Immature natural killer cell (primary cell): ENCODE data around the gene RNF217. TPM values are rescaled to one million over a fixed set of nuclear protein-coding genes. Genes with fewer than 3 reads are reported as not detected.
"Not testable (repeated sequence)": the region's sequence is repeated elsewhere in the genome, so short reads cannot be mapped to it uniquely, and the experiment has no call there.

Experiments
- DNase-seq, 3 donors: peaks; one replicate each; pipeline ENCODE4 v3.0.0; 2022; ENCODE audit warnings: mixed read lengths in 1 of 3
- H3K27ac Mint-ChIP-seq, 6 donors: one replicate each; pipeline ENCODE4 v1.8.0; 2020; ENCODE audit warnings: mixed read lengths in 6 of 6, mild to moderate bottlenecking in 5 of 6, inconsistent platforms in 4 of 6, moderate library complexity in 3 of 6
- H3K27me3 Mint-ChIP-seq, 3 donors: one replicate each; pipeline ENCODE4 v1.8.0; 2020 to 2021; ENCODE audit warnings: low read depth in 3 of 3, mild to moderate bottlenecking in 3 of 3, mixed read lengths in 3 of 3, moderate library complexity in 3 of 3, inconsistent platforms in 1 of 3
- H3K36me3 Mint-ChIP-seq, 3 donors: one replicate each; pipeline ENCODE4 v1.8.0; 2020; ENCODE audit warnings: mixed read lengths in 3 of 3, inconsistent platforms in 2 of 3, mild to moderate bottlenecking in 2 of 3
- H3K4me1 Mint-ChIP-seq, 2 donors: one replicate each; pipeline ENCODE4 v1.8.0; 2020; ENCODE audit warnings: inconsistent platforms in 2 of 2, mild to moderate bottlenecking in 2 of 2, mixed read lengths in 2 of 2, moderate library complexity in 1 of 2
- H3K4me3 Mint-ChIP-seq, 5 donors: one replicate each; pipeline ENCODE4 v1.8.0; 2020; ENCODE audit warnings: mild to moderate bottlenecking in 5 of 5, mixed read lengths in 5 of 5, inconsistent platforms in 3 of 5, moderate library complexity in 3 of 5
- H3K9me3 Mint-ChIP-seq, 6 donors: one replicate each; pipeline ENCODE4 v1.8.0; 2020; ENCODE audit warnings: mild to moderate bottlenecking in 6 of 6, mixed read lengths in 6 of 6, inconsistent platforms in 4 of 6, moderate library complexity in 3 of 6
- polyA plus RNA-seq, 3 donors: library from polyadenylated mRNA; unstranded; fragments of 300-500 nt; fragmentation: Illumina TruSeq; gene quantifications; one replicate each; pipeline ENCODE4 v1.2.3, GENCODE V29; 2021

RNF217 gene
- polyA plus RNA-seq, 3 donors from 2014 or later: 0.21 to 1.8 (median 0.25) TPM

- DNase-seq: no peak
- Mint-ChIP-seq H3K36me3 (no peaks in the 10 kb centered on the region), H3K4me1 (no peaks in the 10 kb centered on the region), H3K4me3 (no peak overlapping the region), H3K27ac (no peak overlapping the region), H3K27me3 (peaks cover 4 to 7% (median 5%) of the 10 kb centered on the region in 3 donors), H3K9me3 (peaks cover 0 to 3% (median 0%) of the 10 kb centered on the region in 6 donors)
Observed at GRCh38 chr6:124955108-124955856, 7.0 kb upstream of the RNF217 start.

DNA sequence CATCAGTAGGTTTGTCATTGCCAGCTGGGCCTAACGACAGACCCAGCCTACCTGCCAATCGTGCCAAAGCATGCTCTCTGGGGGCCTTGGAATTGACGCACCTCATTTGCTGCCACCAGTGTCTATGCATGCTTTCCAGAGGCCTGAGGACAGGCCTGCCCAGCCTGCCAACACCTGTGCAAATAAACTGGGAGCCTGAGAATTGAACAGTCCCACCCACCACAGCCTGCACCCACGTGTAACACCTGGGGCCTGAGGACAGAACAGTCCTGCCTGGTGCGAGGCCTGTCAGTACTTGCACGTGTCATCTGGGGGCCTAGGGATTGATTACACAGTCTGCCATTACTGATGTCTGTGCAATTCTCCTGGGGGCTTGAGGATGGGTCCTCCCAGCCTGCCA is 6.2 kb upstream of the RNF217 start:
- no peak overlapping the region for H3K27ac Mint-ChIP-seq
- H3K27me3 Mint-ChIP-seq: peaks cover 4 to 11% (median 7%) of the 10 kb centered on the region in 3 donors

DNA sequence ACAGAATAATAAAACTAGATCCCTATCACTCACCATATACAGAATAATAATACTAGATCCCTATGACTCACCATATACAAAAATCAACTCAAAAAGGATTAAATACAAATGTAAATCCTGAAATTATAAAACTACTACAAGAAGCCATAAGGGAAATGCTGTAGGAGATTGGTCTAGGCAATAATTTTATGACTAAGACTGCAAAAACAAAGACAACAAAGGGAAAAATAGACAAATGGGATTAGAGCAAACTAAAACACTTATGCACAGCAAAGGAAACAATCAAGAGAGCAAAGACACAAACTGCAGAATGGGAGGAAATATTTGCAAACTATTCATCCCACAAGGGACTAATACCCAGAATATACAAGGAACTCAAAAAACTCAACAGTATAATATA is 4.1 kb upstream of the RNF217 start:
- no peak for DNase-seq
- Mint-ChIP-seq H3K27ac (no peak overlapping the region), H3K36me3 (no peaks in the 10 kb centered on the region), H3K9me3 (peaks cover 0 to 2% (median 0%) of the 10 kb centered on the region in 6 donors), H3K27me3 (peaks cover 6 to 18% (median 7%) of the 10 kb centered on the region in 3 donors), H3K4me3 (no peak overlapping the region), H3K4me1 (peaks cover 9 to 12% of the 10 kb centered on the region in 2 donors)

More for the DNA sequence above, 6.2 kb upstream of the RNF217 start:
- H3K36me3 Mint-ChIP-seq: no peaks in the 10 kb centered on the region
- H3K4me1 Mint-ChIP-seq: peaks cover under 1 to 2% of the 10 kb centered on the region in 2 donors
- peaks cover 0 to 2% (median 0%) of the 10 kb centered on the region in 6 donors for H3K9me3 Mint-ChIP-seq
- no peak for DNase-seq
- H3K4me3 Mint-ChIP-seq: no peak overlapping the region

DNA sequence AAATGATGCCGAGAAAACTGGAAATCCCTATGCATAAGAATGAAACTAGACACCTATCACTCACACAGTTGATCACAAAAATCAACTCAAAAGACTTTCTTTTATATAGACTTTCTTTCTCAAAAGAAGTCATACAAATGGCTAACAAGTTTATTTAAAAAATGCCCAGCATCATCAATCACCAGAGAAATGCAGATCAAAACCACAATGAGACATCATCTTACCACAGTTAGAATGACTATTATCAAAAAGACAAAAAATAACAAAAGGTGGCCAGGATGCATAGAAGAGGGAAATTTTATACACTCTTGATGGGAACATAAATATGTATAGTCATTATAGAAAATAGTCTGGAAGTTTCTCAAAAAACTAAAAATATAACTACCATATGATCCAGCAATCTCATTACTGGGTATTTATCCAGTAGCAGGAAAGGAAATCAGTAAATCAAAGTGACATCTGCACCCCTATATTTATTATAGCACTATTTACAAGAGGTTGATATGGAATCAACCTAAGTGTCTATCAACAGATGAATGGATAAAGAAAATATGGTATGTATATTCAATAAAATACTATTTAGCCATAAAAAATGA is 3.4 kb upstream of the RNF217 start:
- Mint-ChIP-seq H3K36me3 (no peaks in the 10 kb centered on the region), H3K4me3 (no peak overlapping the region), H3K27me3 (peaks cover 7 to 21% (median 8%) of the 10 kb centered on the region in 3 donors), H3K4me1 (peaks cover 16 to 19% of the 10 kb centered on the region in 2 donors), H3K27ac (no peak overlapping the region), H3K9me3 (peaks cover 0 to 2% (median 0%) of the 10 kb centered on the region in 6 donors)
- no peak for DNase-seq

DNA sequence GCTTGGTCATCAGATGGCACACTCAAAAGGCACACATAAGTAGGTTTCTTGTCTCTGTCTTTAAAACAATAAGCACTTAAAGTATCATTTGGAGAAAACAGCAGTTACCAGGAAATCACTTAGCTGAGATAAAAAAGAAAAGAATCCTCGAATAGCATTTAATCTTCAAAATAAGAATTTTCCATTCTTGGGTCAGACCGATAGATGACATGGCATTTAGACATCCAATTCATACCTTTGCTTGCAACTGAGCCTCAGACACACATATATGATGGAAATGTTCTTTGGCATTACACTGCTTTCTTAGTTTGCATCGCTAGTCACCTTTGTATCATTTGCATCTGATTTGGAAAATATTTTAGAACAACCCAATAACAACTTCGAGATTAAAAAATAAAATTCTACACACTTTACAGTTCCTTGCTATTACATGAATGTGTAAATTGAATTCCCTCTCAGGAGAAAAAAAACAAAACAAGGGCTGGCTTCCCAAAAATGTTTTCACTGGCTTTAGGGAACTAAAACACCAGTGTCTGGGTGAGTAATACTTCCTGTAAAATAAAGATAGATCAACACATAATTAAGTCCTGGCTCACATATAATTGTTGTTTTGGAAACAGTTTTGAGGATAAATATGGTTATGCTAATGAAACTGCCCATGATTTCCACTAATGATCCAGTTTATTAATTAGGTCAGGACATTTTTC is 1.3 kb upstream of the RNF217 start:
- peak overlapping the region in 2 of 6 donors; percentile 17 to 29 for H3K27ac Mint-ChIP-seq
- H3K4me1 Mint-ChIP-seq: peaks cover 29 to 30% of the 10 kb centered on the region in 2 donors
- DNase-seq: no peak
- peak overlapping the region; percentile 82 to 90 (median 85) for H3K4me3 Mint-ChIP-seq
- peaks cover 0 to 2% (median 0%) of the 10 kb centered on the region in 6 donors for H3K9me3 Mint-ChIP-seq
- H3K27me3 Mint-ChIP-seq: peaks cover 8 to 23% (median 9%) of the 10 kb centered on the region in 3 donors
- no peaks in the 10 kb centered on the region for H3K36me3 Mint-ChIP-seq

DNA sequence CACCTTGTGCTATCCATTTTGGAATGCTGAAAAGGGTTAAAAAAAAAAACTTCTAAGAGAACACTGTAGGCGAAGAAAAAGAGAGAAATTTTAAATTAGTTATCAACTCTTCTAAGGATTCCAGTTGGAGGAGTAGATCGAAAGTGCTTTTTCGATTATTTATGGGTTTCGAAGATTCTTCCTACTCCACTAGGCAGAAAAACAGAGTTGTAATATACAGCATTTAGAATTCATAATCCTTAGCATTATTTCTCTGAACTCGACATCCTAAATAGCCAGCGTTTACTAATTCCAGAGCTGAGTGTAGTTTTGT is 817 bp upstream of the RNF217 start:
- H3K36me3 Mint-ChIP-seq: no peaks in the 10 kb centered on the region
- H3K27ac Mint-ChIP-seq: peak overlapping the region in 4 of 6 donors; percentile 17 to 38 (median 26)
- H3K4me3 Mint-ChIP-seq: peak overlapping the region; percentile 82 to 90 (median 85)

DNA sequence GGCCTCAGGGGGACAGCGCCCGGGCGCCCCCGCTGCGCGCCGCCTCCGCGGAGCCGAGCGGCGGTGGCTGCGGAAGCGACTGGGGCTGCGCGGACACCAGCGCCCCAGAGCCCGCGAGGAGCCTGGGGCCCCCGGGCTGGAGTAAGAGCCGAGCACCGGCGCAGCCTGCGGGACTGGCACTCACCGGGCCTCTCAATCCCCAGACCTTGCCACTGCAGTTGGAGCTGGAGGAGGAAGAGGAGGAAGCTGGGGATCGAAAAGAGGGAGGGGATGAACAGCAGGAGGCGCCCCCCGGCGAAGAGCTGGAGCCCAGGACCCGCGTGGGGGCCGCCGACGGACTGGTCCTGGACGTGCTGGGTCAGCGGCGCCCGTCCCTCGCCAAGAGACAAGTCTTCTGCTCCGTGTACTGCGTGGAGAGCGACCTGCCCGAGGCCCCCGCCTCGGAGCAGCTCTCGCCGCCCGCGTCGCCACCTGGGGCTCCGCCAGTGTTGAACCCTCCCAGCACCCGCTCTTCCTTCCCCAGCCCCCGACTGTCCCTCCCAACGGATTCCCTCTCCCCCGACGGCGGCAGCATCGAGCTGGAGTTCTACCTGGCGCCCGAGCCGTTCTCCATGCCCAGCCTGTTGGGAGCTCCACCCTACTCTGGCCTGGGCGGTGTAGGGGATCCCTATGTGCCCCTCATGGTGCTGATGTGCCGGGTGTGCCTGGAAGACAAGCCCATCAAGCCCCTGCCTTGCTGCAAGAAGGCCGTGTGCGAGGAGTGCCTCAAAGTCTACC is 590 bp downstream of the RNF217 start:
- Mint-ChIP-seq H3K4me1 (peaks cover 33 to 40% of the 10 kb centered on the region in 2 donors), H3K36me3 (no peaks in the 10 kb centered on the region), H3K27me3 (peaks cover 5 to 21% (median 6%) of the 10 kb centered on the region in 3 donors), H3K27ac (peak overlapping the region in 3 of 6 donors; percentile 3 to 86 (median 66)), H3K9me3 (peaks cover 0 to 2% (median 0%) of the 10 kb centered on the region in 6 donors), H3K4me3 (peak overlapping the region; percentile 71 to 87 (median 83))
- peak; percentile 15 to 17 (median 17) for DNase-seq

More for the DNA sequence above, 817 bp upstream of the RNF217 start:
- Mint-ChIP-seq H3K4me1 (peaks cover 32 to 35% of the 10 kb centered on the region in 2 donors), H3K27me3 (peaks cover 8 to 23% (median 9%) of the 10 kb centered on the region in 3 donors), H3K9me3 (peaks cover 0 to 2% (median 0%) of the 10 kb centered on the region in 6 donors)
- no peak for DNase-seq

GRCh38 chr6:124963416-124963785 is 1.2 kb downstream of the RNF217 start:
- Mint-ChIP-seq H3K4me1 (peaks cover 33 to 40% of the 10 kb centered on the region in 2 donors), H3K4me3 (peak overlapping the region; percentile 71 to 87 (median 83)), H3K9me3 (no peaks in the 10 kb centered on the region), H3K27ac (peak overlapping the region in 4 of 6 donors; percentile 23 to 86 (median 48)), H3K36me3 (no peaks in the 10 kb centered on the region), H3K27me3 (peaks cover 5 to 21% (median 6%) of the 10 kb centered on the region in 3 donors)
- no peak for DNase-seq

GRCh38 chr6:124963831-124964763 is 1.9 kb downstream of the RNF217 start:
- Mint-ChIP-seq H3K27ac (peak overlapping the region in 1 of 6 donors; percentile 69), H3K4me3 (peak overlapping the region; percentile 71 to 87 (median 83)), H3K27me3 (peaks cover 5 to 21% (median 6%) of the 10 kb centered on the region in 3 donors), H3K4me1 (peaks cover 33 to 40% of the 10 kb centered on the region in 2 donors), H3K9me3 (no peaks in the 10 kb centered on the region), H3K36me3 (no peaks in the 10 kb centered on the region)
- DNase-seq: no peak

GRCh38 chr6:124964764-124965105 is 2.5 kb downstream of the RNF217 start:
- DNase-seq: no peak
- Mint-ChIP-seq H3K4me1 (peaks cover 33 to 40% of the 10 kb centered on the region in 2 donors), H3K4me3 (no peak overlapping the region), H3K27me3 (peaks cover 5 to 21% (median 5%) of the 10 kb centered on the region in 3 donors), H3K27ac (no peak overlapping the region), H3K36me3 (no peaks in the 10 kb centered on the region), H3K9me3 (no peaks in the 10 kb centered on the region)

DNA sequence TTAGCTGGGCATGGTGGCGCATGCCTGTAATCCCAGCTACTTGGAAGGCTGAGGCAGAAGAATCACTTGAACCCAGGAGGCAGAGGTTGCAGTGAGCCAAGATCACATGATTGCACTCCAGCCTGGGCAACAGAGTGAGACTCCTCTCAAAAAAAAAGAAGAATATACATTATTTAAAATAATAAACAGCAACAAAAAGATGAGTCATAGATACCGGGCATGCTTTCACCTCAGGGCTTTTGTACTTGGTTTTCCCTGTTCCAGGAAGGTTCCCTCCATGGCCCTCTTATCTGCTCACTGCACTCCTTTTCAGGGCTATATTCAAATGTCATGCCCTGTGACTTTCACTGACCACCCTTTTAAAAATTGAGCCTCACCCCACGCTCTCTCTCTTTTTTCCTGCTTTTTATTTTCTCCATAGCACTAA is 3.2 kb downstream of the RNF217 start:
- not testable (repeated sequence) for H3K27ac Mint-ChIP-seq, H3K36me3 Mint-ChIP-seq, H3K4me3 Mint-ChIP-seq, H3K9me3 Mint-ChIP-seq, DNase-seq
- peaks cover 3 to 17% (median 4%) of the 10 kb centered on the region in 3 donors for H3K27me3 Mint-ChIP-seq
- H3K4me1 Mint-ChIP-seq: peaks cover 33 to 40% of the 10 kb centered on the region in 2 donors

DNA sequence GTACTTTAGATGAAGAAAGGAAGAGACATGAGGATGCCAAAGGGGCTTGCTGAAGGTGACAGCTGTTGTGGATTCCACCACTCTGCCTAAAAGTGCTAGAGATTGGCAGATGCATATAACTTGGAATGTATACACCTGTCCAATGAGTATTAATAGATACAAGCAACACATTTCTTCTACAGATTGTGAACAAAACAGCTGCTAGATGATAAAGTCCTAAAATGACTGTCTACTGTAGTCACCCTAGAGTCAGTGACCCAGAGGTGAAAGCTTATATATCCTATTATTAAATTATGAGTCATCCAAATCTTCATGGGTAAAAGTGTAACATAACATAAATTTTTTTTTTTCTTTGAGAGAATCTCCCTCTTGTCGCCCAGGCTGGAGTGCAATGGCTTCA is 5.2 kb downstream of the RNF217 start:
- H3K27ac Mint-ChIP-seq: no peak overlapping the region
- H3K9me3 Mint-ChIP-seq: no peaks in the 10 kb centered on the region
- H3K4me3 Mint-ChIP-seq: no peak overlapping the region
- DNase-seq: no peak
- peaks cover 25 to 29% of the 10 kb centered on the region in 2 donors for H3K4me1 Mint-ChIP-seq
- peaks cover 0 to 8% (median 7%) of the 10 kb centered on the region in 3 donors for H3K36me3 Mint-ChIP-seq
- H3K27me3 Mint-ChIP-seq: peaks cover 2 to 8% (median 3%) of the 10 kb centered on the region in 3 donors
